GM19324 (cell line): ENCODE measurements around the gene MRPS23.

ENCODE experiments used
- ATAC-seq: cut with Tn5 transposase; IDR thresholded peaks from one replicate; pipeline ENCODE4 v1.9.1; 2021; ENCODE audit warnings: mild to moderate bottlenecking, moderate library complexity; ENCODE audit not compliant: unreplicated experiment, low FRiP score

The MRPS23 gene

GRCh38 chr17:57880086-57880456 is 30.2 kb upstream of the MRPS23 start:
- no peak for ATAC-seq

GRCh38 chr17:57879437-57880085 is 29.7 kb upstream of the MRPS23 start:
- ATAC-seq = no peak

GRCh38 chr17:57877803-57878377 is 28.0 kb upstream of the MRPS23 start:
- ATAC-seq = no peak

- ATAC-seq = no peak
Observed at GRCh38 chr17:57876866-57877237, 27.0 kb upstream of the MRPS23 start.

- no peak for ATAC-seq
Observed at GRCh38 chr17:57876023-57876865, 26.4 kb upstream of the MRPS23 start.

- ATAC-seq = no peak
Observed at GRCh38 chr17:57875290-57876022, 25.6 kb upstream of the MRPS23 start.

GRCh38 chr17:57874434-57875289 is 24.8 kb upstream of the MRPS23 start:
- no peak for ATAC-seq

- no peak for ATAC-seq
Observed at GRCh38 chr17:57874058-57874419, 24.2 kb upstream of the MRPS23 start.

- ATAC-seq = no peak
Observed at GRCh38 chr17:57873261-57874057, 23.6 kb upstream of the MRPS23 start.

GRCh38 chr17:57872536-57872935 is 22.7 kb upstream of the MRPS23 start:
- no peak for ATAC-seq

GRCh38 chr17:57871863-57872262 is 22.0 kb upstream of the MRPS23 start:
- ATAC-seq = no peak

- ATAC-seq = no peak
Observed at GRCh38 chr17:57871155-57871554, 21.3 kb upstream of the MRPS23 start.

GRCh38 chr17:57870283-57870635 is 20.4 kb upstream of the MRPS23 start:
- no peak for ATAC-seq

GRCh38 chr17:57869617-57870282 is 19.9 kb upstream of the MRPS23 start:
- ATAC-seq = no peak

GRCh38 chr17:57868910-57869616 is 19.2 kb upstream of the MRPS23 start:
- no peak for ATAC-seq

GRCh38 chr17:57868007-57868909 is 18.4 kb upstream of the MRPS23 start:
- ATAC-seq = no peak

- ATAC-seq = no peak
Observed at GRCh38 chr17:57867126-57867525, 17.3 kb upstream of the MRPS23 start.
